ENCODE results near the gene HPS1. TPM values are rescaled to one million over a fixed set of nuclear protein-coding genes. Genes with fewer than 3 reads are reported as not detected.
A peak's percentile ranks its signal among the peaks of the same experiment; 100 is the strongest.

The HPS1 gene
- total and polyA plus RNA-seq, 2 of the 8 experiments (the other 6 are each of a cell fraction or from before 2014, with no cell fraction given) = 38.7 to 61.7 TPM

DNA sequence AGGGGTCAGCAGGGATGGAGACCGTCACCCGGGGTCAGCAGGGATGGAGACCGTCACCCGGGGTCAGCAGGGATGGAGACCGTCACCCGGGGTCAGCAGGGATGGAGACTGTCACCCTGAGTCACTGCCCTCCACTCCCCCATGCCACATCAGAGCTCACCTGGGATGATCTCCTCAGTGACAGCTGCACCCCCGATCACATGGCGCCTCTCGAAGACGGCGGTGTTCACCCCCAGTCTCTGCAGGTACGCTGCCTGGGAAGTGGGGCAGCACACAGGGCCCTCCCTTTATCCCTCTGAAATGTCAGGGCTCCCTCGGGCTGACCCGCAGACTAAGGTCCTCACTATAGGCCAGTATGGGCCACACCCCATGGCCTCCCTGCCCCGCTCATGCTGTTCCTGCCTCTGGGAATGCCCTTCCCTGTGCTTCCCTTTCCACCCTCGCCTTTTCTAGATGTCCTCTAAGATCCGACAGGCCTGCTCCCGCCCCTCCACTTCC is 38.9 kb downstream of the HPS1 start:
- CTCF ChIA-PET (ENCODE audit: partially characterized antibody) = interaction anchor here (1.0 to 3.0 kb wide), 3 partner anchors 15 to 99 kb away, joined by 3 to 10 read pairs (median 8); no protein-coding TSS in a partner anchor
- no peak for FAIRE-seq
- POLR2A ChIA-PET (ENCODE audit: partially characterized antibody) = interaction anchor here (1.4 kb wide), 1 partner anchor 9 kb away, joined by 3 read pairs; no protein-coding TSS in a partner anchor

More for the DNA sequence above, 38.9 kb downstream of the HPS1 start:
- Histone ChIP-seq H2BK120ac (replicated peaks; ENCODE audit: low read depth, low read length) (no peak overlapping the region), H3K27ac (ENCODE audit: low read depth, low read length) (no peak overlapping the region), H2BK12ac (ENCODE audit: low read depth, low read length) (no peak overlapping the region), H4K91ac (replicated peaks; ENCODE audit: insufficient read length, low read length) (no peak overlapping the region), H3K79me2 (ENCODE audit: control insufficient read depth in 1 of 2, insufficient read depth in 2 of 2, low read length in 2 of 2) (no peaks in the 10 kb centered on the region), H3K36me3 (ENCODE audit: control insufficient read depth in 2 of 4, insufficient read depth in 4 of 4, low read length in 3 of 4) (no peaks in the 10 kb centered on the region), H2BK15ac (ENCODE audit: low read length) (no peak overlapping the region), H3K79me1 (ENCODE audit: low read depth, low read length) (no peaks in the 10 kb centered on the region), H4K20me1 (replicated peaks in 1 of 2; ENCODE audit: control insufficient read depth in 1 of 2, insufficient read depth in 2 of 2, low read length in 2 of 2) (no peaks in the 10 kb centered on the region), H3K23me2 (ENCODE audit: low read depth, low read length) (no peaks in the 10 kb centered on the region), H3K4me2 (ENCODE audit: insufficient read depth in 1 of 2, low read depth in 2 of 2, low read length in 2 of 2) (no peak overlapping the region), H2AFZ (ENCODE audit: low read length) (no peak overlapping the region), H3K14ac (ENCODE audit: insufficient read length) (no peak overlapping the region), H3K27me3 (replicated peaks in 1 of 4; ENCODE audit: control insufficient read depth in 3 of 4, extremely low read depth in 1 of 4, insufficient read depth in 3 of 4, low read length in 3 of 4) (no peaks in the 10 kb centered on the region), H3K23ac (ENCODE audit: insufficient read length) (no peak overlapping the region), H3K4me1 (replicated peaks in 1 of 4; ENCODE audit: control insufficient read depth in 3 of 4, insufficient read depth in 4 of 4, low read length in 3 of 4) (no peaks in the 10 kb centered on the region; a peak in 2 of 7 replicates), H2BK5ac (ENCODE audit: low read depth, low read length) (no peak overlapping the region), H4K8ac (ENCODE audit: extremely low read depth, insufficient read depth, low read length) (peak overlapping the region; percentile 62), H3K9ac (replicated peaks in 1 of 4; ENCODE audit: extremely low read depth in 1 of 4, low read depth in 3 of 4, low read length in 3 of 4) (no peak overlapping the region), H2AK5ac (ENCODE audit: low read depth, low read length) (no peak overlapping the region), H3K4me3 (ENCODE audit: extremely low read depth in 1 of 4, insufficient read depth in 2 of 4, low read depth in 3 of 4, low read length in 4 of 4) (no peak overlapping the region), H3K9me3 (ENCODE audit: insufficient read depth in 2 of 2, low read depth in 1 of 2, low read length in 1 of 2) (no peaks in the 10 kb centered on the region), H4K5ac (ENCODE audit: insufficient read length, low read depth, low read length) (no peak overlapping the region), H3K4ac (replicated peaks; ENCODE audit: insufficient read length, low read depth, low read length) (no peak overlapping the region), H3K56ac (replicated peaks; ENCODE audit: insufficient read length, low read depth, low read length) (no peak overlapping the region), H2BK20ac (ENCODE audit: low read length) (no peak overlapping the region), H3K18ac (ENCODE audit: extremely low read depth, low read length) (no peak overlapping the region)
- DNase-seq (ENCODE audit: low read depth in 1 of 2, low spot score in 2 of 2) = no peak
- 91% methylated on average over 12 of the region's 18 CpGs; no CpG with 5 or more reads in 1 of the 2 experiments for WGBS, 2 experiments (ENCODE audit: extremely low coverage in 1 of 2, insufficient coverage in 1 of 2, insufficient read length in 1 of 2, insufficient replicate concordance in 2 of 2, low coverage in 1 of 2, low lambda C conversion rate in 2 of 2, missing lambda C conversion rate in 1 of 2)
- TF ChIP-seq SIN3A (conservative IDR thresholded peaks at IDR 0.05 in 1 of 2, IDR thresholded peaks at IDR 0.05 in 1 of 2; ENCODE audit: low read depth in 1 of 2, low read length in 2 of 2) (no peak), JUN (IDR thresholded peaks at IDR 0.05; ENCODE audit: low read depth, low read length) (no peak), CBX8 (IDR thresholded peaks at IDR 0.05; ENCODE audit: borderline replicate concordance, low read depth, low read length) (no peak), TAF7 (optimal IDR thresholded peaks at IDR 0.05; ENCODE audit: borderline replicate concordance, low read depth, low read length) (no peak), BRCA1 (IDR thresholded peaks at IDR 0.05; ENCODE audit: low read depth, low read length) (no peak), CHD2 (IDR thresholded peaks at IDR 0.05; ENCODE audit: low read length) (no peak), BACH1 (IDR thresholded peaks at IDR 0.05; ENCODE audit: low read length) (no peak), POU5F1 (IDR thresholded peaks at IDR 0.05; ENCODE audit: low read depth, low read length) (no peak)
- TF ChIP-seq, protein P1, sequence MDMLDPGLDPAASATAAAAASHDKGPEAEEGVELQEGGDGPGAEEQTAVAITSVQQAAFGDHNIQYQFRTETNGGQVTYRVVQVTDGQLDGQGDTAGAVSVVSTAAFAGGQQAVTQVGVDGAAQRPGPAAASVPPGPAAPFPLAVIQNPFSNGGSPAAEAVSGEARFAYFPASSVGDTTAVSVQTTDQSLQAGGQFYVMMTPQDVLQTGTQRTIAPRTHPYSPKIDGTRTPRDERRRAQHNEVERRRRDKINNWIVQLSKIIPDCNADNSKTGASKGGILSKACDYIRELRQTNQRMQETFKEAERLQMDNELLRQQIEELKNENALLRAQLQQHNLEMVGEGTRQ (IDR thresholded peaks at IDR 0.05; ENCODE audit: low read length) = no peak

Measured in H1 (cell line).